C1 segment of cervical spinal cord (tissue), 14 donors: ENCODE data around the gene PAPPA2.
"Not testable (repeated sequence)": the region's sequence is repeated elsewhere in the genome, so short reads cannot be mapped to it uniquely, and the experiment has no call there.

ENCODE experiments used
- DNase-seq, 14 donors: peaks; one replicate each; lab custom pipeline; 2025; lab: John Stamatoyannopoulos, UW

The PAPPA2 gene

GRCh38 chr1:176462674-176463378 is at the start of gene PAPPA2:
Gene PAPPA2, plus strand, starts transcription at chr1:176463175. Its CDS starts 93,148 bp downstream, at chr1:176556323.
- no peak for DNase-seq

- no peak for DNase-seq
Observed at GRCh38 chr1:176416777-176417176, 46.2 kb upstream of the PAPPA2 start.

GRCh38 chr1:176419608-176420007 is 43.4 kb upstream of the PAPPA2 start:
- not testable (repeated sequence) for DNase-seq

GRCh38 chr1:176434234-176434633 is 28.7 kb upstream of the PAPPA2 start:
- DNase-seq, result no peak

GRCh38 chr1:176436251-176436650 is 26.7 kb upstream of the PAPPA2 start:
- no peak for DNase-seq

GRCh38 chr1:176440176-176440575 is 22.8 kb upstream of the PAPPA2 start:
- no peak for DNase-seq

GRCh38 chr1:176444286-176444685 is 18.7 kb upstream of the PAPPA2 start:
- DNase-seq, result no peak

- no peak for DNase-seq
Observed at GRCh38 chr1:176445402-176445801, 17.6 kb upstream of the PAPPA2 start.

GRCh38 chr1:176448340-176448739 is 14.6 kb upstream of the PAPPA2 start:
- no peak for DNase-seq

- no peak for DNase-seq
Observed at GRCh38 chr1:176450526-176450925, 12.4 kb upstream of the PAPPA2 start.

GRCh38 chr1:176451741-176452140 is 11.2 kb upstream of the PAPPA2 start:
- not testable (repeated sequence) for DNase-seq

- DNase-seq, result no peak
Observed at GRCh38 chr1:176456795-176457194, 6.2 kb upstream of the PAPPA2 start.

GRCh38 chr1:176460544-176461336 is 2.2 kb upstream of the PAPPA2 start:
- no peak for DNase-seq

GRCh38 chr1:176461576-176461975 is 1.4 kb upstream of the PAPPA2 start:
- DNase-seq, result no peak

- DNase-seq, result no peak
Observed at GRCh38 chr1:176466514-176466913, 3.5 kb downstream of the PAPPA2 start.

- DNase-seq, result no peak
Observed at GRCh38 chr1:176469450-176470010, 6.6 kb downstream of the PAPPA2 start.

GRCh38 chr1:176471338-176472121 is 8.6 kb downstream of the PAPPA2 start:
- DNase-seq, result no peak

GRCh38 chr1:176479971-176480370 is 17.0 kb downstream of the PAPPA2 start:
- no peak for DNase-seq

GRCh38 chr1:176480750-176481149 is 17.8 kb downstream of the PAPPA2 start:
- DNase-seq, result no peak

- DNase-seq, result no peak
Observed at GRCh38 chr1:176485083-176485482, 22.1 kb downstream of the PAPPA2 start.

- DNase-seq, result no peak
Observed at GRCh38 chr1:176494436-176494835, 31.5 kb downstream of the PAPPA2 start.

GRCh38 chr1:176499671-176500070 is 36.7 kb downstream of the PAPPA2 start:
- DNase-seq, result no peak
